ENCODE results near the gene RAD51B.

Gene RAD51B

DNA sequence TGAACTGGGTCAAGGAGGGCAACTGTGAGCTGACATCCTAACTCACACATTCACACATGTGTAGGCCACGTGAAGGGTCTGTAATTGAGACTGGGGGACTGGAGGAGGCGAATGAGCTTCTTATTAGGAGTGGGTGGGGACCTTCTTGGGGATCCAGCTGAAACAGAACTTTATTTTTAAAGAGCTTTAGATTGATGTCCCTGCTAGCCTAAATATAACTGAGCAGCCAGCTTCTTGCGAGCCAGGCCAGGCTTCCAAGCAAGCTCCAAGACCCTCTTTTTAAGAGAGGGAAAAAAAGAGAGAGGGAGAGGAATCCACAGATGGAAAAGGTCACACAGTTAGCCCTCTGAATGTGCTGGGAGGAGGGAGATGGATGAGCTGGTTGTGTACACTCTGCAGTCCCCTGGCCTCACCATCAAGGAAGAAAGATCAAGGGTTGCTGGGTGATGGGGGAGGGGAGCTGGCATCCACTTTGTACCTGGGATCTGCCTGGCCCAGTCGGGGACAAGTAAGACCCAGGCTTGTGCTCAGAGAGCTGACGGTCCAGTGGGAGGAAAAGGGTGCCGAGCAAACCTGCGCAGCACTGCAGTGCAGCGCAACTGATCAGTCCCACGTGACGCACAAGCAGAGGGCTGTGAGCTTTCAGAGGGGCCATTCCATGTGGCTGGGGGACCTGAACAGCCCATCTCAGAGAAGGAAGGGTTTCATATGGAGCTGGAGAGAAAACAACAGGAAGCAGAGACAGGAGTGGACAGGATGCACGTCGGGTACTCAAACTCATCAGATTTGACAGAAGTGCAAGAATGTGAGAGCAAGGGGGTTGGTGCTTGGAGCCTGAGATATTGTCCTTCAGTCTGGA is 818.8 kb downstream of the RAD51B start:
- DNase-seq (ENCODE audit: low read depth in 1 of 2, low spot score in 1 of 2) = no peak

DNA sequence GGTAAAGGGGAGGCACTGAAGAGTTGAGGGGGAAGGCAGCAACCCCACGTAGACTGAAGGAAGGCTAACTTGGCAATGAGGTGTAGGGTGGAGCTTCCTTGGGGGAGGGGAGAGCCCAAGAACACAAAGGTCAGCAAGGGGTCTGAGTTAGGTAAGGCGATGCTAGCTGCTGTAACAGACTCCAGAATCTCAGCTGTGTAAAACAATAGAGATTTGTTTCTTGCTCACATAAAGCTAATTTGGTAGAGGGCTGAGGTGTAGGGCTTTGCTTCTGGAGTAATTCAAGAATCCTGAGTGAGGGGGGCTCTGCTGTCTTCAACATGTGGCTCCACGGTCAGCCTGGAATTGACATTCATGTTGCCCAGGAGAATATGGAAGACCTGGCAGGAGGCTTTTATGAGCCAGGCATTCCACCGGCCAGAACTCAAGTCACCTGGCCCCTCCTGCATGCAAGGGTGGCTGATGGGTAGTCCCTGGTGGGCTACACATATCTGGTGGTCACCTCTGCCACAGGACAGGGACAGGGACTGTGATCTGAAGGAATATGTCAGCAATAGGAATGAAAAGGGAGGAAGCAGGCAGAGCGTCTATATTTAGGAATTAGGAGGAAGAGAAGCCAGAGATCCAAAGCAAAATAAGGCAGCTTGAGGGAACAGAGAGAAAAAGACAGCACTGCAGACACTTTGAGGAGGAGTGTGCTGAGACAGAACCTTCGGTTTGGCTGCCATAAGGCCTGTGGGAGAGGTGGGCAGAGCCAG is 819.6 kb downstream of the RAD51B start:
- DNase-seq (ENCODE audit: low read depth in 1 of 2, low spot score in 1 of 2) = no peak

DNA sequence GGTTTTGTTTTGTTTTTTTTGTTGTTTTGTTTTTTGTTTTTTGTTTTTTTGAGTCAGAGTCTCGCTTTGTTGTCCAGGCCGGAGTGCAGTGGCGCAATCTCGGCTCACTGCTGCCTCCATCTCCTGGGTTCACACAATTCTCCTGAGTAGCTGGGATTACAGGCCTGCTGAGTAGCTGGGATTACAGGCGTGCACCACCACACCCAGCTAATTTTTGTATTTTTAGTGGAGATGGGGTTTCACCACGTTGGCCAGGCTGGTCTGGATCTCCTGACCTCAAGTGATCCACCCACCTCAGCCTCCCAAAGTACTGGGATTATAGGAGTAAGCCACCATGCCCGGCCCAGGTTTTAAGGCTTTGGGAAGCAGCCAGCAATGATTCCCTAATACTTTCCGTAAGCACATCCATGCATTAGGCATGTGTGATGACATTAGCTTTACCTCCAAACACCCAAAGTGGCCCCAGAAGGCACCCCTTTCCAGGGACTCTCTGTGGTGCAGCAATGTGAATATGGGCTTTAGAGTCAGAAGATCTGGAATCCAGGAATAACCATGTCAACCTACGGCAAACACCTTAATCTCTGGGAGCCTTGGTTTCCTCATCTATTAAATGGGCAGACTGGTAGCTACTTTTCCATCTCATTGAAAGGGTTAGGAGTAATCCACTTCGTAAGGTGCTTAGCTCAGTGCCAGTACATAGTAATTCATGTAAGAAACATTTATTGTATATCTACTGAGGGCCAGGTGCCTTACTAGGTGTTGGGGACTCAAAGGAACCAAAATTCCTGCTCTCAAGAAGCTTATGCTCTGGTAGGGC is 820.4 kb downstream of the RAD51B start:
- DNase-seq (ENCODE audit: low read depth in 1 of 2, low spot score in 1 of 2) = no peak

DNA sequence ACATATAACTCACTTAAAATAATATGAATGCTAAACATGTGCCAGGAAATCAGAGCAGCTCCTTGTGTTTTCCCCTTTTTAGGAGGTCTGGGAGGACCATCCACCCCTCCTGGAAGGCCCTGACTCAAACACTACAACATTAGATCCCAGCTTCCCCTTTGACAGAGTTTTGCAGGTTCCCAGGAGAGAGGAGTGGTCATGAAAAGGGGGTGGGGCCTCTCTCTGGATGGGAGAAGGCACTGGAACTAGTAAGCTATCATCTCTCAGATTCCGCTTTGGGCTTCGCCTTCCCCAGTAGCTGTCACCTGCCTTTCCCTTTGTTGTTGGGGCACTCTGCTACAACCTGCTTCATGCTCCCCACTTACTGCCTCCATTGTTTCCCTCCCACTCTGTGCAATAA is 824.1 kb downstream of the RAD51B start:
- no peak for DNase-seq (ENCODE audit: low read depth in 1 of 2, low spot score in 1 of 2)

DNA sequence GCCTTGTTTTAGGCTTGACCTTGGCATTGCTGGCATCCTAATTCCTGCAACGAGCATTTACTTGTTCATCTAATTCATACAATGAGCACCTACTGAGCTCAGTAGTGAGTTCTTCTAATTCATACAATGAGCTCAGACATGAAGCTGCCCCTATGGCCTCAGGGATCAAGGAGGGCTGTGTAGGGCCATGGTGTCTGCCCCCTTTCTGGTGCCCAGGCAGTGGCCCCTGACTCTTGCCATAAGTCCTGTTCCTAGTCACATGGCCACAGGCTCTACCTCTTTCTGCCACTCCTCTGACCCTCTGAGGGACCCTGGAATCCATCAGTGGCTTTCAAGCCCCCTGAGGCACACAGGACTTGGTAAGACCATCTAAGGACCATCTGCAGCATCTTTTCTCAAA is 824.5 kb downstream of the RAD51B start:
- no peak for DNase-seq (ENCODE audit: low read depth in 1 of 2, low spot score in 1 of 2)

DNA sequence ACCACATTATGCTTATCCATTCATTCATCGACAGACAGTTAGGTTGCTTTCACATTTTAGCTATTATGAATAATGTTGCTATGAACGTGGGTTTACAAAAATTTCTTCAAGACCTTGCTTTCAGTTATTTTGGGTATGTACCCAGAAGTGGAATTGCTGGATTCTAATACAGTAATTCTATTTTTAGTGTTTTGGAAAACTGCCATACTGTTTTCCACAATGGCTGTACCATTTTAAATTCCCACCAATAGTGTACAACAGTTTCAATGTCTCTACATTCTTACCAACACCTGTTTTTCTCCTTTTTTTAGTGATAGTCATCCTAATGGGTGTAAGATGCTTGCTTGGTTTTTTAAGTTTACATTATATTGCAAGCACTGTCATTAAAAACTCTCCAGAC is 825.8 kb downstream of the RAD51B start:
- no peak for DNase-seq (ENCODE audit: low read depth in 1 of 2, low spot score in 1 of 2)

DNA sequence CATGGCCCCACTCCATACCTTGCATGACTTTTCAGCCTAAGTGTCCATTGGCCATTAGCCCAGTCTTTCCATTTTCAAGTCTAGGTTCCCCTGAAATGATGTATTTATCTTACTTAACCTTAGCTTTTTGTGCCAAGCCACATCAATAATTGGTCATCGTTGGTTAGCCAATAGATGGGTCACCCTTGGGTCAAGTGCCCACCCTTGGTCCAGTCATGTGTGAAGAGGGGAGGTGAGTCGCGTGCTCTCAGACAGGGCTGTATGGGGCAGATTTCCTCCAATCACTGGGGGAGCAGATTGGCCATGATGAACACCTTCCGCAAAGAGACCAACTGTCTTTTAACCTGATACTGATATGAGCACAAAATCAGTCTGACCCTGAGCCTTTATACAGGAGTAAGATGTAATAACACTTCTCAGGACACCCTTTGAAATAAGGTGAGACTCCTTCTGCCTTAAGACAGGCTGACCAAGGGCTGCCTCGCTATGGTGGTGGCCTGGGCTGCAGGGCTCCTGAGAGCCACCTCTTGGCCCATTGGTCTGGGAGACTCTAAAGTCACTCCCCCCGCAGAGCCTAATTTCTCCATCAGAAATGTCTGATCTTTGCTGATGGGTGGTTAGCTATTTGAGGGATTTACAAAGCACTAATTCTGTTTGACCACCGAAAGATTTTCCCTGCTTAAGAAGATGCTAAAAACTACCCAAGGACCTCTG is 830.1 kb downstream of the RAD51B start:
- DNase-seq (ENCODE audit: low read depth in 1 of 2, low spot score in 1 of 2) = no peak

DNA sequence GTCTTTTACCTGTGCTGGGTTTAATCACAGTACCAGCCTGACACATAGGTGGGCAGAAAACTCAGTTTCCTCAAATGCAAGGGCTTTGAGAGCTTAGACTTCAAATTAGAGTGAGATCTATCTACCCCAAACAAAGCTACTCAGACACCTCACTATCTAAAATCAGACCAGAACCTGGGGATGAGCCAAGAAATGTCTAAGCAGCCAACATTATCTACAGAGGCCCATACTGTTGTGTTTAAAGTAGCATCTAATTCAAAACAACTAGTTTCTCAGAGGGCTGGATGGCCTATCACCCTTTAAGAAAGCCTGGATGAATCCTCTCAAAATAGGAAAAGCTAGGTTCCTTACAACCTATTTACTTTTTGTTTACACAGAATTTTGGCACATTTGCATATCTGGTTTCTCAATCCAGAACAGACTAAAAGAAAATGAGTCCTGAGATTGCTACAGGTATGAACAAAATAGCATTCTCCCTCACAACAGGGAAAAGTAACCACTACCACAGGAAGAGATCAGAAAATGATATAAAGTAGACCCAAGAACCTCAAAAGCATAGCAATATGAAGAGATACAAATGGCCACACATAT is 830.9 kb downstream of the RAD51B start:
- no peak for DNase-seq (ENCODE audit: low read depth in 1 of 2, low spot score in 1 of 2)

DNA sequence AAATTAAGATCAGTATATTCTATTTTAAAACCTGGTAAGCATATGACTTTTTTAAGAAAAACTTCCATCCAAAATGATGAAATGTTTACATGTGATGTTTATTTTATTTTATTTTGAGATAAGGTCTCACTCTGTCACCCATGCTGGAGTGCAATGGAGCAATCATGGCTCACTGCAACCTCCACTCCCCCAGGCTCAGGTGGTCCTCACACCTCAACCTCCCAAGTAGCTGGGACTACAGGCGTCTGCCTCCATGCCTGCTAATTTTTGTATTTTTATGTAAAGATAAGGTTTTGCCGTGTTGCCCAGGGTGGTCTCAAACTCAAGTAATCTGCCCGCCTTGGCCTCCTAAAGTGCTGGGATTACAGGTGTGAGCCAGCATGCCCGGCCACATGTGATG is 831.5 kb downstream of the RAD51B start:
- no peak for DNase-seq (ENCODE audit: low read depth in 1 of 2, low spot score in 1 of 2)

DNA sequence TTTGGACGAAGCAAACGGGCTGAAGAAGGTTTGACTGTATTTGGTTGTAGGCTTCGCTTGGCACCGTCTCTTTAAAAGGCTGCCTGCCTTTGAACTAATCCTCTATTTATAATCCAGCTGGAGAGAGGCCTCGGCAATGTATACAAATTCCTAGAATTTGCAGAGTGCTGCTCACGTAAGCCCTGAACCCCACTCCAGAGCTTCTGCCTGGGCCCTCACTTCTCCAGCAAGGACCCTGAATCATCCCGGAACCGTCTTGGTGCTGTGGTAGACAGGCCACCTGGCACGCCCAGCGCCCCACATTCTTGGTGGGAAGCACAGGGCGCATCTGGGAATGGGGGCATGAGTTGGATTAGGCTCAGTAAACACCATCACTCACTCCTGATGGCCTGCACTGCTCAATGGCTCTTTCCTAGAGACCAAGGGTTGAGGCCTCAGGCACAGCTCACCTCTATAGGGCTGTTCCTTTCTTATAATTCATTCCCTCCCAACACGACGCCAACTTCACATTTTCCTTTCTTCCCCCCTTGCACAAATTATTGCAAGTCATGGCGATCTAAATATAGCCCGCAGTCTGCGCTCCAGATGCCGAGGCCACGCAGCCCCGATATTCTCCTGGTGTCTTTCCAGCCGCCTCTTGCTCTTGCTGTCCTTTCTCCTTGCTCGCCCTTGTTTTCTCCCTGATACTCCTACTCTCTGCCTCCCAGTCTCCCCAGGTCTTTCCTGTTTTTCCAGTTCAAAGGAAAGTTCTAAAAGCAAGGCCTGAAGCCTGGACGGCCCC is 832.3 kb downstream of the RAD51B start:
- DNase-seq (ENCODE audit: low read depth in 1 of 2, low spot score in 1 of 2) = no peak

DNA sequence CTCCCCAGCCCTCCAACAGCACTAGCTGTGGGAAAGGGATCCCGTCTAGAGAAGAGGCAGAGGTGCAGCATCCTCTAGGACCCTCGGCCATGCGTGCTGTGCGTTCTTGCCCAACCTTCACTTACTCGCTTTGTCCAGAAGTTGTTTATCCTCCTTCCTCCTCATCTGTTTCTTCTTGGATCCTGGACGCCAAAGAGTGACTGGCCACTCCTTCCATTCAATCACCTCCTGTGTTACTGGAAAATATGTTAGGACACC is 832.8 kb downstream of the RAD51B start:
- no peak for DNase-seq (ENCODE audit: low read depth in 1 of 2, low spot score in 1 of 2)

DNA sequence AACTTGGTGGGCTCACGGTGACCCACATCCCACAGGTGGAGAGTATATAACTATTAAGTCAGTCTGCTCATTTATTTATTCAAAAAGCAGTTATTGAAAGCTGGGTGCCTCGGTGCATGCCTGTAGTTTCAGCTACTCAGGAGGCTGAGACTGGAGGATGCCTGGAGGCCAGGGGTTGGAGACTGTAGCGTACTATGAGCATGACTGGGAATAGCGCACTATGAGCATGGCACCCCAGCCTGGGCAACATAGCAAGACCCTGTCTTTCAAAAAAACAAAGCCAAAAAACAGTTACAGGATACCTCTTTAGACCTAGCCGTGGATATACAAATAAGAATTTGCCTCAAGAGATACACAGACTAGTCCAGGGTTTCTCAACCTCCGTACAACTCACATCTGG is 833.5 kb downstream of the RAD51B start:
- no peak for DNase-seq (ENCODE audit: low read depth in 1 of 2, low spot score in 1 of 2)

DNA sequence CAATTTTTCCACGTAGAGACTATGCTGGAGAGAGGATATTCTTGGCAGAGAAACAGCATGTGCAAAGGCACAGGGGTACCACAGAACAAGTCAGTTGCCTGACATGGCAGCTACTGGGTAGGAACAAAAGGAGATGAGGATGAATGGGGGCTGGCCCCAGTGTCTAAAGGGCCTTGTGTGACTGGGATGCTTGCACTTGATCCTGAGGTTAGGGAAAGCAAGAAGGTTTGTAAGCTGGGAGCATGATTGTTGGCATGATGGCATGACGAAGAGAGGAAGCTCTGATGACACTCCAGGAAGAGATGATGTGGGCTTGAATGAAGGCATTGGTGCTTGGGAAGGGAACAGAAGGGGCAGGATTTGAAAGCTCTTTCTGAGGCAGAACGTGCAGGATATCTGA is 834.2 kb downstream of the RAD51B start:
- DNase-seq (ENCODE audit: low read depth in 1 of 2, low spot score in 1 of 2) = no peak

DNA sequence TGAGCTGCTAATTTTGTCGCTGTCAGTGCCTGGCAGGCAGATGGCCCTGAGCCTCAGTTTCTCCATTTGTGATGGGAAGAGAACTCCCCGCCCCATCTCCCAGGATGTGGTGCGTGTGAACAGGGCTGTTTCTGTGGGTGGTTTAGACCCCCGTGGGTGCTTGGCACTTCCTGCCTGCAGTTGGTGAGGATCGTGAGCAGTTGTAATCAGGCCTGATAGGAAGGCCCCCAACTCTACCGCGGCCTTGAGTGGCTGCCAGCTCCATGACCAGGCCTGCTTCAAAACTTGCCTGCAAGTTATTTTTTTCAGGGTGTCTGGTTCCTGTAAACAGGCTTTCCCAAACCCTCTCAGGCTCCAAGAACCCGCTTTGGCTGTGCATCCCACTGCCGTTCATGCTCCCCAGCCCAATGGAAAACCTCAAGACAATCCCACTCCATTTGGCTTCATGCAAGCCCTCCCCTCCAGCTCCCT is 834.9 kb downstream of the RAD51B start:
- DNase-seq (ENCODE audit: low read depth in 1 of 2, low spot score in 1 of 2) = no peak

DNA sequence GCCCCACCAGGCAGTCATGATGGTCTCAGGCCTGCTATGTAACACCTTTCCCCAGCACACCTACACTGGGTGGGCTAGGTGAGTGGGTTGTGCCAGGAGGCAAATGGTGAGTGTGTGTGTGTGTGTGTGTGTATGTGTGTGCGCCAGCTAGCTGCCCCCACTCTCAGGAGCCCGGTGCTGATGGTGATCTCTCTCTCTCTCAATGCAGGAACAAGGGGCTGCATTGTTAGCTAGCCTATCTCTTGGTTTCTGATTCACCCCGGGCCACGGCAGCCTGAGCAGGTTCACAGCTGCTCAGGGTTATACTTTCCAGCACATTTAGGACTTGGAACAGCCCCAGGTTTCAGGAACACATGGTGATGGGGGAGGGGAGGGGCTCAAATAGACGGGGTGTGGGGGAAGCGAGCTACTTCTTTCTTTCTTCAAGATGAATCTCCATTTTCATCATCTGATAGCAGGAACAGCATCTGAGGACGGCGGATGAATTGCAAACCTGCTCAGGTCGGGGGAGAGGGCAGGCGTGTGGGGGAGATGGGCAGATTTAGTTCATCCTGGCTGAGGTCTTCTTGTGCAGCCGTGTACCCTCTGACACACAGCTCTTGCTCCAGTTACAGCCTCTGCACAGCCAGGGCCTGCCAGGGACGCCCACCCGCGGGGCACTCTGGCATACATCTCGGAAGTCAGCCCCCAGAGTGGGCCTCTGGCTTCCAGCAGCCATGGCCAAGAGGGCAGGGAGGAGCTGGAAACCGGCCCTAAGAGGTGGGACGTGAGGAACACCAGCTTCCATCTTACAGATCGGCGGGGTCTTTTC is 835.6 kb downstream of the RAD51B start:
- DNase-seq (ENCODE audit: low read depth in 1 of 2, low spot score in 1 of 2) = no peak

DNA sequence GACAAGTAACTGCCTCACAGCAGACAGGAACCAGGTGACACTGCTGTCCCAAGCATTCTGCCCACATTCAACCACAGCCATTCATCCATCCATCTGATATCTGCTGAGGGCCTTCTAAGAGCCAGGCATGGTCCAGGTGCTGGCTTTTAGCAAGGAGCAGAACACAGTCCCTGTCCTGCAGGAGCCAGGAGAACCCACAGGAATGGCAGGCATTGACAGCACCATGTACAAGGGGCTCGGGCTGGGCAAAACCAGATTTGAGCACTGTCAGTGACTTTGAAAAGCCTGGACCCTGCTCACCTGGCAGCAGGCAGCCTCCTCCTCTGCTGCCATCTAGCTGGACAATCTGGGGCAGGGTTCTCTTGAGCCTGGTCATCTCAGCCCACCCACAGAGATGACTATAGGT is 836.3 kb downstream of the RAD51B start:
- DNase-seq (ENCODE audit: low read depth in 1 of 2, low spot score in 1 of 2) = no peak

DNA sequence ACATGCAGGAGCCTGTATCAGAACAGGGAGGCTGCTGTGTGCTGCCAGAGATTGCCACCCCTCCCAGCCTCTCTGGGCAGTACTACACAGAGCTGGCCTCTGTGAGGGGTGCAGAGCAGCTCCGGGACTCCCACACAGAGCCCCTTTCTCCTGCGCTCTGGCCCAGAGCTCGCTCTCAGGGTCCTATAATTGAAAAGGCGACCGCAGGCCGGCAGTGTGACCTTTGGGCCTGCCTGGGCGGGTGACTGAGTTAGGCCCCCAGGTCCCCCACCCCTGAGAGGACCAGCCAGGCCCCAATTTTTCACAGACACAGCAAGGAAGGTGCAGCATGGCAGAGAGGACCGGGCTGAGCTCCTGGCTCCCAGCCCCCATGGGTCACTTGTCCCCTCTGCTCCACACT is 836.9 kb downstream of the RAD51B start:
- no peak for DNase-seq (ENCODE audit: low read depth in 1 of 2, low spot score in 1 of 2)

DNA sequence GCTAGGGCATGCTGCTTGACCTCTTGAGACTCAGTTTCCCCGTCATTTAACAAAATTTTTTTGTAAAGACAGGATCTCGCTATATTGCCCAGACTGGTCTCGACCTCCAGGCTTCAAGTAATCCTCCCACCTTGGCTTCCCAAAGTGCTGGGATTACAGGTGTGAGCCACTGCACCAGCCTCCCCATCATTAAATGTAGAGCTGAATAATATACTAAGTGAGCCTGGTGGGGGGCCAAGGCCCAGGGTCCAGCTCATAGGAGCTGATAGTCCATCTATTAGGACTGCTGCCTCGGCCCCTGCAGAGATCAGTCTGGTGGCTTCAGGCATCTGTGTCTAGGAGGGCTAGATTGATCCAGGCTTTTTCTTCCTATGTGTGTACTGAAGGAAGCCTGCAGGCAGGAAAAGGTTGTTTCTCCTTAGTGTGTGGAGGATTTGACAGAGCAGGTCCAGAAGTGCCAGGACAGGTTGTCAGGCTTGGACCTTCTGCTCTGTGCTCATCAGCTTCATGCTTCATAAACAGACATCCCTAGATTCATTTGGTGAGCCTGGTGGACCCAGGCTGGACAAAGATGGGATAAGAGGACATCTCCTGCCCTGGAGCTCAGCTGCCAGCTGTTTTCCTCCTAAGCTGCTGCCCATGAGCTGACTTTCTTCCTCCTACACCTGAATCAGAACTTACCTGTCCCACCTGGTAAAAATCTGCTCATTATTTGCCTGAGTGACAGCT is 837.9 kb downstream of the RAD51B start:
- no peak for DNase-seq (ENCODE audit: low read depth in 1 of 2, low spot score in 1 of 2)
